Measurements from ENCODE around the gene C1QTNF5. TPM values are rescaled to one million over a fixed set of nuclear protein-coding genes. Genes with fewer than 3 reads are reported as not detected.

Gene C1QTNF5
- polyA plus RNA-seq, 2 of the 4 experiments (the other 2 are of a cell fraction) = not detected

- Histone ChIP-seq H3K4me1 (no peaks in the 10 kb centered on the region), H3K9me3 (no peaks in the 10 kb centered on the region), H3K27ac (no peak overlapping the region), H3K4me3 (no peak overlapping the region), H3K4me2 (no peak overlapping the region)
- no peak; a peak in 2 of 6 replicates for ATAC-seq
- ChIA-PET CTCF (interaction anchor here (1.1 to 5.6 kb wide), 8 partner anchors 8 to 127 kb away, joined by 3 to 36 read pairs (median 6); partner anchors contain the start of gene USP2), POLR2A (no interaction called here)
- WGBS (ENCODE audit: missing lambda C conversion rate) = 47% methylated on average over 2 of the region's 2 CpGs
- no peak for FAIRE-seq
- TF ChIP-seq HMGXB4 (CRISPR knock-in tag; IDR thresholded peaks at IDR 0.05; ENCODE audit: borderline replicate concordance) (no peak), NPAS2 (CRISPR knock-in tag; IDR thresholded peaks at IDR 0.05; ENCODE audit: borderline replicate concordance) (no peak), POLR2AphosphoS2 (conservative IDR thresholded peaks at IDR 0.05; ENCODE audit: low read length) (no peak), MAX (IDR thresholded peaks at IDR 0.05) (no peak), ESRRA (IDR thresholded peaks at IDR 0.05; ENCODE audit: borderline replicate concordance, low read length) (no peak), EP300 (IDR thresholded peaks at IDR 0.05) (no peak), ZFP36 (IDR thresholded peaks at IDR 0.05; ENCODE audit: borderline replicate concordance, partially characterized antibody) (no peak), CEBPB (IDR thresholded peaks at IDR 0.05) (no peak), CHD4 (IDR thresholded peaks at IDR 0.05; ENCODE audit: borderline replicate concordance) (no peak)
- no peak for DNase-seq (ENCODE audit: low read depth in 1 of 2, low spot score in 1 of 2)
Measured at GRCh38 chr11:119347242-119347641, 6.6 kb upstream of the C1QTNF5 start.

GRCh38 chr11:119346605-119347004, 5.9 kb upstream of the C1QTNF5 start, which contains the start of gene MFRP:
MFRP (minus strand) TSS chr11:119346705; CDS start chr11:119346513, 192 bp downstream.
- DNase-seq (ENCODE audit: low read depth in 1 of 2, low spot score in 1 of 2) (no peak), ATAC-seq (no peak), FAIRE-seq (no peak)
- Histone ChIP-seq H3K4me2 (no peak within 1 kb of the TSS), H3K4me1 (no peaks in the 10 kb centered on the region), H3K27ac (no peak within 1 kb of the TSS), H3K4me3 (no peak within 1 kb of the TSS), H3K9me3 (no peaks in the 10 kb centered on the region)
- 27% methylated on average over 6 of the region's 6 CpGs for WGBS (ENCODE audit: missing lambda C conversion rate)
- CTCF ChIA-PET = interaction anchor here (1.1 to 5.6 kb wide), 6 partner anchors 8 to 128 kb away, joined by 3 to 36 read pairs (median 8); partner anchors contain the start of gene USP2
- no peak for TF ChIP-seq FOSB (CRISPR knock-in tag; IDR thresholded peaks at IDR 0.05)
- POLR2A ChIA-PET = no interaction called here

- Histone ChIP-seq H3K27ac (no peak overlapping the region), H3K4me2 (no peak overlapping the region), H3K4me1 (no peaks in the 10 kb centered on the region), H3K9me3 (no peaks in the 10 kb centered on the region), H3K4me3 (no peak overlapping the region)
- ChIA-PET CTCF (interaction anchor here (1.2 to 9.5 kb wide), 7 partner anchors 10 to 129 kb away, joined by 3 to 160 read pairs (median 9); partner anchors contain the start of gene USP2), POLR2A (no interaction called here)
- 69% methylated on average over 6 of the region's 12 CpGs for WGBS (ENCODE audit: missing lambda C conversion rate)
- DNase-seq (ENCODE audit: low read depth in 1 of 2, low spot score in 1 of 2) (no peak), FAIRE-seq (no peak), ATAC-seq (no peak)
- TF ChIP-seq ZFP36 (IDR thresholded peaks at IDR 0.05; ENCODE audit: borderline replicate concordance, partially characterized antibody) = no peak
- no peak for TF ChIP-seq EP300 (IDR thresholded peaks at IDR 0.05)
- no peak for TF ChIP-seq RCOR1 (IDR thresholded peaks at IDR 0.05; ENCODE audit: low read depth, low read length)
- TF ChIP-seq CBX8 (IDR thresholded peaks at IDR 0.05) = no peak
- no peak for TF ChIP-seq MAX (IDR thresholded peaks at IDR 0.05)
- TF ChIP-seq JUN (IDR thresholded peaks at IDR 0.05) = no peak
- TF ChIP-seq RARB (CRISPR knock-in tag; IDR thresholded peaks at IDR 0.05) = no peak
- TF ChIP-seq CHD2 (IDR thresholded peaks at IDR 0.05; ENCODE audit: low read length, partially characterized antibody) = no peak
Measured at GRCh38 chr11:119345685-119346084, 5.0 kb upstream of the C1QTNF5 start.

- no peak for ATAC-seq
- CTCF ChIA-PET = interaction anchor here (0.7 to 9.5 kb wide), 8 partner anchors 11 to 764 kb away, joined by 3 to 160 read pairs (median 8); partner anchors contain the start of gene USP2
- DNase-seq (ENCODE audit: low read depth in 1 of 2, low spot score in 1 of 2) = no peak
- Histone ChIP-seq H3K27ac (no peak overlapping the region), H3K4me2 (no peak overlapping the region), H3K4me1 (no peaks in the 10 kb centered on the region), H3K9me3 (no peaks in the 10 kb centered on the region), H3K4me3 (no peak overlapping the region)
- TF ChIP-seq HOXB13 (CRISPR knock-in tag; IDR thresholded peaks at IDR 0.05; ENCODE audit: low read depth) (no peak), JUNB (IDR thresholded peaks at IDR 0.05) (no peak), RNF2 (IDR thresholded peaks at IDR 0.05; ENCODE audit: borderline replicate concordance, low read depth) (no peak), TFCP2L1 (CRISPR knock-in tag; IDR thresholded peaks at IDR 0.05) (no peak), JUN (IDR thresholded peaks at IDR 0.05) (no peak), RARB (CRISPR knock-in tag; IDR thresholded peaks at IDR 0.05) (no peak), MAFK (IDR thresholded peaks at IDR 0.05; ENCODE audit: partially characterized antibody) (no peak), SREBF2 (IDR thresholded peaks at IDR 0.05) (no peak), PHF8 (IDR thresholded peaks at IDR 0.05; ENCODE audit: borderline replicate concordance, low read depth) (no peak), CEBPB (IDR thresholded peaks at IDR 0.05) (no peak)
- POLR2A ChIA-PET = no interaction called here
- WGBS (ENCODE audit: missing lambda C conversion rate) = 71% methylated on average over 5 of the region's 14 CpGs
- FAIRE-seq = no peak
Measured at GRCh38 chr11:119344291-119345010, 3.8 kb upstream of the C1QTNF5 start.
